MCF 10A (cell line): ENCODE results near the gene PLPPR5. TPM values are rescaled to one million over a fixed set of nuclear protein-coding genes. Genes with fewer than 3 reads are reported as not detected.

Experiments
- BruUV-seq: library from RNA; stranded (reverse); fragments of 400-500 nt; replicated peaks from 2 replicates; lab custom pipeline; 2021; lab: Mats Ljungman, UMichigan
- CTCF ChIA-PET: fragments of 300-600 bp; sonication (Branson Sonifier 250); formaldehyde crosslinking; extraction: SDS; loops from one replicate; lab custom pipeline; 2021; ENCODE audit warnings: antibody characterized with exemption, inconsistent platforms; lab: Yijun Ruan, JAX
- POLR2A ChIA-PET: fragments of 300-600, 350-650 bp; sonication (Branson Sonifier 250); formaldehyde crosslinking; extraction: SDS; loops from one replicate; lab custom pipeline; 2020; ENCODE audit warnings: antibody characterized with exemption, inconsistent platforms; lab: Yijun Ruan, JAX
- DNase-seq: peaks from one replicate; pipeline ENCODE4 v3.0.0-alpha.2; 2018; ENCODE audit not compliant: unreplicated experiment
- H3K27ac Mint-ChIP-seq: one replicate; pipeline ENCODE4 v1.8.0; 2022; ENCODE audit warnings: mild to moderate bottlenecking, low read depth, mixed read lengths; ENCODE audit not compliant: unreplicated experiment
- H3K27me3 Mint-ChIP-seq: one replicate; pipeline ENCODE4 v1.8.0; 2022; ENCODE audit warnings: mixed read lengths; ENCODE audit not compliant: insufficient read depth, unreplicated experiment
- H3K36me3 Mint-ChIP-seq: one replicate; pipeline ENCODE4 v1.8.0; 2022; ENCODE audit warnings: mild to moderate bottlenecking, moderate library complexity, mixed read lengths; ENCODE audit not compliant: insufficient read depth, unreplicated experiment
- H3K4me1 Mint-ChIP-seq: one replicate; pipeline ENCODE4 v1.8.0; 2022; ENCODE audit warnings: mixed read lengths; ENCODE audit not compliant: insufficient read depth, unreplicated experiment
- H3K4me3 Mint-ChIP-seq: one replicate; pipeline ENCODE4 v1.8.0; 2022; ENCODE audit warnings: mild to moderate bottlenecking, moderate library complexity, mixed read lengths; ENCODE audit not compliant: unreplicated experiment
- H3K9me3 Mint-ChIP-seq: one replicate; pipeline ENCODE4 v1.8.0; 2022; ENCODE audit warnings: mixed read lengths; ENCODE audit not compliant: unreplicated experiment
- CTCF ChIP-seq: fragments of 200-600 bp; IDR thresholded peaks from one replicate; pipeline ENCODE4 v1.8.0; 2022; ENCODE audit warnings: antibody characterized with exemption, mild to moderate bottlenecking; ENCODE audit not compliant: unreplicated experiment
- intact Hi-C: fragments of 100-400 bp; cut with micrococcal nuclease; formaldehyde crosslinking; loops from 2 replicates; pipeline ENCODE4 v1.14.1; 2022
- total RNA-seq: library from RNA; stranded (reverse); gene quantifications from 2 replicates; pipeline ENCODE4 v1.2.3, GENCODE V29; 2022

Gene PLPPR5
- total RNA-seq, 1 experiment from 2014 or later = not detected

- H3K36me3 Mint-ChIP-seq = no peaks in the 10 kb centered on the region
- DNase-seq = no peak
- H3K4me1 Mint-ChIP-seq = no peaks in the 10 kb centered on the region
- BruUV-seq = no TSS peak
- H3K4me3 Mint-ChIP-seq = no peak overlapping the region
- POLR2A ChIA-PET = no interaction called here
- intact Hi-C loops = no loop called here
- no peak overlapping the region for H3K27ac Mint-ChIP-seq
- H3K27me3 Mint-ChIP-seq = no peaks in the 10 kb centered on the region
- TF ChIP-seq CTCF = no peak
- no peaks in the 10 kb centered on the region for H3K9me3 Mint-ChIP-seq
- CTCF ChIA-PET = interaction anchor here (0.6 to 0.8 kb wide), 2 partner anchors 20 to 633 kb away, joined by 3 to 5 read pairs; no protein-coding TSS in a partner anchor
These were observed 13.7 kb upstream of the PLPPR5 start for GRCh38 chr1:99018313-99018712.

- no TSS peak for BruUV-seq
- H3K4me3 Mint-ChIP-seq = no peak overlapping the region
- no peak for DNase-seq
- intact Hi-C loops = no loop called here
- H3K27ac Mint-ChIP-seq = no peak overlapping the region
- no peaks in the 10 kb centered on the region for H3K4me1 Mint-ChIP-seq
- POLR2A ChIA-PET = no interaction called here
- H3K27me3 Mint-ChIP-seq = no peaks in the 10 kb centered on the region
- no peaks in the 10 kb centered on the region for H3K36me3 Mint-ChIP-seq
- CTCF ChIA-PET = interaction anchor here (0.6 kb wide), 1 partner anchor 632 kb away, joined by 3 read pairs; no protein-coding TSS in a partner anchor
- no peak for TF ChIP-seq CTCF
- H3K9me3 Mint-ChIP-seq = no peaks in the 10 kb centered on the region
These were observed 13.0 kb upstream of the PLPPR5 start for GRCh38 chr1:99017655-99018054.

GRCh38 chr1:99010679-99011078, 6.0 kb upstream of the PLPPR5 start:
- intact Hi-C loops = no loop called here
- CTCF ChIA-PET = no interaction called here
- Mint-ChIP-seq H3K9me3 (no peaks in the 10 kb centered on the region), H3K27me3 (no peaks in the 10 kb centered on the region), H3K36me3 (no peaks in the 10 kb centered on the region), H3K4me1 (no peaks in the 10 kb centered on the region), H3K27ac (no peak overlapping the region), H3K4me3 (no peak overlapping the region)
- TF ChIP-seq CTCF = no peak
- no peak for DNase-seq
- POLR2A ChIA-PET = no interaction called here
- no TSS peak for BruUV-seq

- Mint-ChIP-seq H3K27me3 (no peaks in the 10 kb centered on the region), H3K4me3 (no peak overlapping the region), H3K36me3 (no peaks in the 10 kb centered on the region), H3K27ac (no peak overlapping the region), H3K9me3 (no peaks in the 10 kb centered on the region), H3K4me1 (no peaks in the 10 kb centered on the region)
- no peak for DNase-seq
- POLR2A ChIA-PET = no interaction called here
- CTCF ChIA-PET = interaction anchor here (0.6 kb wide), 2 partner anchors 16 to 491 kb away, joined by 3 to 4 read pairs; no protein-coding TSS in a partner anchor
- no peak for TF ChIP-seq CTCF
- no TSS peak for BruUV-seq
- intact Hi-C loops = no loop called here
These were observed 2.7 kb upstream of the PLPPR5 start for GRCh38 chr1:99007366-99007765.
